HCT116 (cell line): ENCODE measurements around the gene CISTR. TPM values are rescaled to one million over a fixed set of nuclear protein-coding genes. Genes with fewer than 3 reads are reported as not detected.

Experiments used
- ATAC-seq: fragments of 200-7000 bp; cut with Tn5 transposase; 2 replicates; pipeline ENCODE4 v1.9.1; 2020; ENCODE audit warnings: mild to moderate bottlenecking, moderate library complexity
- BruUV-seq: library from RNA; stranded (reverse); fragments of 400-500 nt; replicated peaks from 2 replicates; lab custom pipeline; 2021; lab: Mats Ljungman, UMichigan
- CTCF ChIA-PET: fragments of 300-600 bp; sonication (Branson Sonifier 250); formaldehyde crosslinking; loops from one replicate; lab custom pipeline; 2021; ENCODE audit warnings: antibody characterized with exemption; lab: Charles Lee
- POLR2A ChIA-PET: fragments of 300-600, 350-600 bp; sonication (Branson Sonifier 250); formaldehyde crosslinking; loops from one replicate; lab custom pipeline; 2021; ENCODE audit warnings: antibody characterized with exemption; lab: Charles Lee
- RAD21 ChIA-PET, 2 experiments: fragments of 300-600 bp; sonication (Branson Sonifier 250); formaldehyde crosslinking; loops; one replicate each; lab custom pipeline; 2023; ENCODE audit warnings: low total read pairs in 2 of 2; ENCODE audit not compliant: uncharacterized antibody in 2 of 2, unreplicated experiment in 2 of 2, low non-redundant PET in 1 of 2; lab: Charles Lee
- DNase-seq: peaks from one replicate; pipeline ENCODE4 v3.0.0-alpha.2; 2010; ENCODE audit warnings: low read depth, low spot score
- H2AFZ ChIP-seq: fragments of 200-600 bp; shearing (Covaris generic), sonication (generic); 2 replicates; pipeline ENCODE4 v1.6.1; 2017; ENCODE audit warnings: low read depth, mixed run types, mixed read lengths, antibody characterized with exemption, low read length; ENCODE audit not compliant: poor library complexity, severe bottlenecking
- H3K27ac ChIP-seq: 2 replicates; pipeline ENCODE4 v1.5.1; 2012; ENCODE audit warnings: low read depth, low read length
- H3K27me3 ChIP-seq: fragments of 200-600 bp; sonication (generic); 2 replicates; pipeline ENCODE4 v1.6.1; 2016; ENCODE audit warnings: mixed run types, low read length, mixed read lengths; ENCODE audit not compliant: insufficient read depth
- H3K36me3 ChIP-seq, 2 experiments: fragments of 200-500 bp in 1 of 2; fragments of 200-600 bp in 1 of 2; sonication (Bioruptor generic) in 1 of 2; sonication (generic) in 1 of 2; 2 replicates each; pipeline versions ENCODE4 v1.5.1 to v1.6.1; 2014 to 2016; ENCODE audit warnings: low read length in 2 of 2, inconsistent platforms in 1 of 2, mixed read lengths in 1 of 2, mixed run types in 1 of 2; ENCODE audit not compliant: insufficient read depth in 2 of 2, control insufficient read depth in 1 of 2
- H3K4me1 ChIP-seq, 2 experiments: fragments of 200-600 bp in 1 of 2; sonication (generic) in 1 of 2; 2 replicates each; pipeline versions ENCODE4 v1.5.1 to v1.6.1; 2012 to 2017; ENCODE audit warnings: low read length in 2 of 2, inconsistent platforms in 1 of 2, mild to moderate bottlenecking in 1 of 2, mixed read lengths in 1 of 2, mixed run types in 1 of 2, moderate library complexity in 1 of 2; ENCODE audit not compliant: insufficient read depth in 2 of 2, control insufficient read depth in 1 of 2
- H3K4me2 ChIP-seq: fragments of 200-600 bp; sonication (generic); 2 replicates; pipeline ENCODE4 v1.6.1; 2017; ENCODE audit warnings: mixed run types, low read length, mixed read lengths
- H3K4me3 ChIP-seq, 2 experiments: fragments of 200-600 bp in 1 of 2; sonication (generic) in 1 of 2; replicated peaks in 1 of 2; 2 replicates each; pipeline ENCODE4 v1.5.1; 2011 to 2016; ENCODE audit warnings: low read length in 2 of 2, control low read depth in 1 of 2, low read depth in 1 of 2, mild to moderate bottlenecking in 1 of 2, mixed read lengths in 1 of 2, mixed run types in 1 of 2
- H3K79me2 ChIP-seq: fragments of 200-600 bp; sonication (generic); 2 replicates; pipeline ENCODE4 v1.6.1; 2017; ENCODE audit warnings: mild to moderate bottlenecking, mixed run types, low read length, moderate library complexity, mixed read lengths; ENCODE audit not compliant: insufficient read depth
- H3K9ac ChIP-seq: fragments of 200-600 bp; sonication (generic); 2 replicates; pipeline ENCODE4 v1.6.1; 2016; ENCODE audit warnings: low read length, mixed read lengths
- H3K9me2 ChIP-seq: fragments of 200-600 bp; sonication (generic), shearing (Covaris generic); 2 replicates; pipeline ENCODE4 v1.6.1; 2017; ENCODE audit warnings: mixed run types, mild to moderate bottlenecking, moderate library complexity; ENCODE audit not compliant: insufficient read depth
- H3K9me3 ChIP-seq, 2 experiments: fragments of 200-500 bp in 1 of 2; fragments of 200-600 bp in 1 of 2; sonication (Bioruptor generic) in 1 of 2; sonication (generic) in 1 of 2; 2 replicates each; pipeline ENCODE4 v1.6.1; 2014 to 2017; ENCODE audit warnings: low read length in 2 of 2, mixed read lengths in 2 of 2, inconsistent platforms in 1 of 2, low read depth in 1 of 2, mild to moderate bottlenecking in 1 of 2, mixed run types in 1 of 2, moderate library complexity in 1 of 2; ENCODE audit not compliant: control insufficient read depth in 1 of 2, insufficient read depth in 1 of 2
- H4K20me1 ChIP-seq: fragments of 200-600 bp; sonication (generic), shearing (Covaris generic); 2 replicates; pipeline ENCODE4 v1.6.1; 2017; ENCODE audit warnings: mixed run types, mild to moderate bottlenecking, moderate library complexity; ENCODE audit not compliant: insufficient read depth
- ATF3 ChIP-seq: IDR thresholded peaks from 2 replicates; pipeline ENCODE4 v1.6.1; 2012
- CBX3 ChIP-seq: IDR thresholded peaks from 2 replicates; pipeline ENCODE4 v1.6.1; 2012; ENCODE audit warnings: low read depth
- CEBPB ChIP-seq: IDR thresholded peaks from 2 replicates; pipeline ENCODE4 v1.6.1; 2012; ENCODE audit warnings: low read depth
- CTCF ChIP-seq, 3 experiments: fragments of 200-600 bp in 1 of 3; sonication (generic) in 1 of 3; IDR thresholded peaks in 2 of 3; conservative IDR thresholded peaks in 1 of 3; 2 replicates each; pipeline ENCODE4 v1.5.1; 2012 to 2017; ENCODE audit warnings: low read depth in 2 of 3, low read length in 2 of 3, antibody characterized with exemption in 1 of 3, borderline replicate concordance in 1 of 3, control low read depth in 1 of 3, mild to moderate bottlenecking in 1 of 3, mixed read lengths in 1 of 3, mixed run types in 1 of 3, moderate library complexity in 1 of 3; ENCODE audit not compliant: insufficient read depth in 1 of 3
- EGR1 ChIP-seq: IDR thresholded peaks from 2 replicates; pipeline ENCODE4 v1.6.1; 2012; ENCODE audit warnings: low read depth
- ELF1 ChIP-seq: IDR thresholded peaks from 2 replicates; pipeline ENCODE4 v1.6.1; 2012; ENCODE audit warnings: low read depth, borderline replicate concordance
- EZH2 ChIP-seq: fragments of 200-600 bp; sonication (generic); IDR thresholded peaks from 2 replicates; pipeline ENCODE4 v1.6.1; 2017; ENCODE audit warnings: antibody characterized with exemption, mixed run types
- EZH2phosphoT487 ChIP-seq: fragments of 200-600 bp; IDR thresholded peaks from 2 replicates; pipeline ENCODE4 v1.6.1; 2018; ENCODE audit warnings: antibody characterized with exemption, borderline replicate concordance
- FOSL1 ChIP-seq: IDR thresholded peaks from 2 replicates; pipeline ENCODE4 v1.6.1; 2012; ENCODE audit warnings: low read depth
- POLR2AphosphoS5 ChIP-seq: IDR thresholded peaks from 2 replicates; pipeline ENCODE4 v1.6.1; 2011; ENCODE audit warnings: mild to moderate bottlenecking, low read depth, low read length, moderate library complexity
- SIN3A ChIP-seq: IDR thresholded peaks from 2 replicates; pipeline ENCODE4 v1.6.1; 2012; ENCODE audit warnings: low read depth
- TCF7L2 ChIP-seq: IDR thresholded peaks from 2 replicates; pipeline ENCODE4 v1.7.0; 2011; ENCODE audit warnings: borderline replicate concordance, inconsistent platforms; ENCODE audit not compliant: insufficient read depth, insufficient read length; ENCODE audit errors: extremely low read depth
- YY1 ChIP-seq: IDR thresholded peaks from 2 replicates; pipeline ENCODE4 v1.6.1; 2011; ENCODE audit warnings: low read length, low read depth, moderate library complexity, mild to moderate bottlenecking; ENCODE audit not compliant: insufficient replicate concordance; ENCODE audit errors: extremely low read depth
- ZFX ChIP-seq: fragments of 450-650 bp; IDR thresholded peaks from 2 replicates; pipeline ENCODE4 v1.6.1; 2017
- ZNF274 ChIP-seq: fragments of 200-500 bp; sonication (Bioruptor generic); IDR thresholded peaks from 2 replicates; pipeline ENCODE4 v1.6.1; 2014; ENCODE audit warnings: mild to moderate bottlenecking, low read depth, low read length, inconsistent platforms
- intact Hi-C: fragments of 100-400 bp; cut with micrococcal nuclease; formaldehyde crosslinking; loops from 2 replicates; pipeline ENCODE4 v1.10.0; 2022
- total RNA-seq: library from RNA; stranded (reverse); gene quantifications from one replicate; pipeline ENCODE4 v1.2.1, GENCODE V29; 2021; ENCODE audit not compliant: unreplicated experiment
- TF ChIP-seq, protein P1 (sequence below): IDR thresholded peaks from 2 replicates; pipeline ENCODE4 v1.6.1; 2012; ENCODE audit warnings: low read depth
- TF ChIP-seq, protein P2 (sequence below): IDR thresholded peaks from 2 replicates; pipeline ENCODE4 v1.6.1; 2012

Gene CISTR
- total RNA-seq, 1 experiment from 2014 or later: not detected

GRCh38 chr12:53798575-53798974, 46.8 kb upstream of the CISTR start (continued):
- no peak for TF ChIP-seq ELF1
- TF ChIP-seq, all 23 proteins: peak for 5

GRCh38 chr12:53795927-53796326, 44.1 kb upstream of the CISTR start:
- no TSS peak for BruUV-seq
- Histone ChIP-seq H3K79me2 (no peaks in the 10 kb centered on the region), H3K9ac (no peak overlapping the region), H3K4me2 (no peak overlapping the region), H3K36me3 (no peaks in the 10 kb centered on the region), H3K4me1 (peaks cover 8 to 20% of the 10 kb centered on the region in 2 experiments; a peak in 2 of 4 replicates), H2AFZ (no peak overlapping the region), H3K27ac (no peak overlapping the region), H3K9me3 (no peaks in the 10 kb centered on the region), H3K4me3 (no peak overlapping the region), H3K9me2 (no peaks in the 10 kb centered on the region), H3K27me3 (0 out of 2 replicates have a peak, but pooled peaks cover 4% of the 10 kb centered on the region), H4K20me1 (no peaks in the 10 kb centered on the region)
- no peak for ATAC-seq
- TF ChIP-seq, protein P1, sequence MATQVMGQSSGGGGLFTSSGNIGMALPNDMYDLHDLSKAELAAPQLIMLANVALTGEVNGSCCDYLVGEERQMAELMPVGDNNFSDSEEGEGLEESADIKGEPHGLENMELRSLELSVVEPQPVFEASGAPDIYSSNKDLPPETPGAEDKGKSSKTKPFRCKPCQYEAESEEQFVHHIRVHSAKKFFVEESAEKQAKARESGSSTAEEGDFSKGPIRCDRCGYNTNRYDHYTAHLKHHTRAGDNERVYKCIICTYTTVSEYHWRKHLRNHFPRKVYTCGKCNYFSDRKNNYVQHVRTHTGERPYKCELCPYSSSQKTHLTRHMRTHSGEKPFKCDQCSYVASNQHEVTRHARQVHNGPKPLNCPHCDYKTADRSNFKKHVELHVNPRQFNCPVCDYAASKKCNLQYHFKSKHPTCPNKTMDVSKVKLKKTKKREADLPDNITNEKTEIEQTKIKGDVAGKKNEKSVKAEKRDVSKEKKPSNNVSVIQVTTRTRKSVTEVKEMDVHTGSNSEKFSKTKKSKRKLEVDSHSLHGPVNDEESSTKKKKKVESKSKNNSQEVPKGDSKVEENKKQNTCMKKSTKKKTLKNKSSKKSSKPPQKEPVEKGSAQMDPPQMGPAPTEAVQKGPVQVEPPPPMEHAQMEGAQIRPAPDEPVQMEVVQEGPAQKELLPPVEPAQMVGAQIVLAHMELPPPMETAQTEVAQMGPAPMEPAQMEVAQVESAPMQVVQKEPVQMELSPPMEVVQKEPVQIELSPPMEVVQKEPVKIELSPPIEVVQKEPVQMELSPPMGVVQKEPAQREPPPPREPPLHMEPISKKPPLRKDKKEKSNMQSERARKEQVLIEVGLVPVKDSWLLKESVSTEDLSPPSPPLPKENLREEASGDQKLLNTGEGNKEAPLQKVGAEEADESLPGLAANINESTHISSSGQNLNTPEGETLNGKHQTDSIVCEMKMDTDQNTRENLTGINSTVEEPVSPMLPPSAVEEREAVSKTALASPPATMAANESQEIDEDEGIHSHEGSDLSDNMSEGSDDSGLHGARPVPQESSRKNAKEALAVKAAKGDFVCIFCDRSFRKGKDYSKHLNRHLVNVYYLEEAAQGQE: no peak
- no peak for TF ChIP-seq CEBPB
- TF ChIP-seq CTCF (IDR thresholded peaks at IDR 0.05 in 2 of 3, conservative IDR thresholded peaks at IDR 0.05 in 1 of 3; ENCODE audit: borderline replicate concordance in 1 of 3, insufficient read depth in 1 of 3, low read depth in 2 of 3, low read length in 2 of 3): no peak
- no peak for TF ChIP-seq FOSL1
- TF ChIP-seq EZH2: no peak
- TF ChIP-seq EZH2phosphoT487: no peak
- TF ChIP-seq ELF1: no peak
- TF ChIP-seq ZFX: no peak
- TF ChIP-seq TCF7L2: no peak
- no peak for TF ChIP-seq ATF3
- no peak for TF ChIP-seq POLR2AphosphoS5
- no peak for TF ChIP-seq SIN3A
- no peak for TF ChIP-seq ZNF274
- TF ChIP-seq CBX3: no peak
- TF ChIP-seq, protein P2, sequence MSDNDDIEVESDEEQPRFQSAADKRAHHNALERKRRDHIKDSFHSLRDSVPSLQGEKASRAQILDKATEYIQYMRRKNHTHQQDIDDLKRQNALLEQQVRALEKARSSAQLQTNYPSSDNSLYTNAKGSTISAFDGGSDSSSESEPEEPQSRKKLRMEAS: no peak
- TF ChIP-seq EGR1: no peak
- TF ChIP-seq YY1: no peak
- ChIA-PET RAD21 (no interaction called here), CTCF (no interaction called here), POLR2A (no interaction called here)
- DNase-seq: no peak
- intact Hi-C loops: no loop called here
